ENCODE data around the gene PRKCA. TPM values are rescaled to one million over a fixed set of nuclear protein-coding genes. Genes with fewer than 3 reads are reported as not detected.

The PRKCA gene
- total and polyA plus RNA-seq, 10 of the 15 experiments (the other 5 are each of a cell fraction or from before 2014, with no cell fraction given), result 0.11 to 14.6 (median 0.72) TPM

DNA sequence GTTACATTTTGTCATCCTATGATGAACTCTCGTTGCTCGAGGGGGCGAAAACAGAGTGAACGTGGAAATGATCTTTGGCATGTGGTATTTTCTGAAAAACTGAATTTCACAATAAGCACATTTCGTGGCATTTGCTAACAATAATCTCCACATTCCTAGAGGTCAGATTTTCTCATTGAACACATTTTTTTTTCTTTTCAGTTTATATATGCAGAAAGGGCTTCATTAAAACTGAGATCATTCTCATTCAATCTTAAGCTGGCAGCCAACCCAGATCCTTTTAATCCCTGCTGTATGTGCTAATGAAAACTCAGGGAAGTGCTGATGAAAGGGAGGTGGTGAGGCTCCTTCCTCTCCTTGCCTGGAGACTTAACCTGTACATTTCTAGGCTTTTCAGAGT lies 52.6 kb downstream of the PRKCA start:
- H3K4me3 ChIP-seq, result no peak overlapping the region
- no peaks in the 10 kb centered on the region for H3K79me2 ChIP-seq (ENCODE audit: control insufficient read depth, insufficient read depth, low read length)
- H3K36me3 ChIP-seq (ENCODE audit: control insufficient read depth in 2 of 2, insufficient read depth in 2 of 2, low read length in 1 of 2), result no peaks in the 10 kb centered on the region
- RAD21 ChIA-PET (ENCODE audit: unreplicated experiment), result no interaction called here
- ATAC-seq (no peak), FAIRE-seq (no peak), DNase-seq (ENCODE audit: low read depth, low spot score) (no peak)
- H3K27me3 ChIP-seq (replicated peaks in 1 of 2; ENCODE audit: control insufficient read depth in 2 of 2, insufficient read depth in 2 of 2, low read length in 1 of 2), result no peaks in the 10 kb centered on the region
- 27% methylated on average over 5 of the region's 5 CpGs for WGBS (ENCODE audit: insufficient coverage, insufficient replicate concordance, low lambda C conversion rate, missing lambda C conversion rate)
- in situ Hi-C loops (cut with MboI) (no loop called here), intact Hi-C loops (cut with micrococcal nuclease; ENCODE audit: unreplicated experiment) (no loop called here)
- H3K4me2 ChIP-seq (ENCODE audit: control insufficient read depth, insufficient read depth), result no peak overlapping the region
- H3K9me3 ChIP-seq (replicated peaks; ENCODE audit: control insufficient read depth, insufficient read depth, low read length), result no peaks in the 10 kb centered on the region
- no TSS peak for BruUV-seq (replicated peaks)
- H3K27ac ChIP-seq (ENCODE audit: control insufficient read depth, insufficient read depth), result no peak overlapping the region
- CTCF ChIA-PET, result no interaction called here
- H3K9ac ChIP-seq (ENCODE audit: control insufficient read depth, insufficient read depth, low read length), result no peak overlapping the region
- POLR2A ChIA-PET, result no interaction called here
- SMC1A ChIA-PET (ENCODE audit: uncharacterized antibody, unreplicated experiment), result interaction anchor here (0.7 to 1.8 kb wide), 2 partner anchors 14 to 17 kb away, joined by 3 to 5 read pairs; no protein-coding TSS in a partner anchor
- no peaks in the 10 kb centered on the region for H4K20me1 ChIP-seq (ENCODE audit: control insufficient read depth, insufficient read depth)
- H2AFZ ChIP-seq (ENCODE audit: control insufficient read depth, low read depth, low read length), result no peak overlapping the region
- H3K4me1 ChIP-seq (ENCODE audit: control insufficient read depth, insufficient read depth, low read length), result no peaks in the 10 kb centered on the region
- TF ChIP-seq GATAD2B (conservative IDR thresholded peaks at IDR 0.05; ENCODE audit: low read depth) (no peak), ASH2L (IDR thresholded peaks at IDR 0.05; ENCODE audit: borderline replicate concordance, low read depth) (no peak), E4F1 (IDR thresholded peaks at IDR 0.05; ENCODE audit: borderline replicate concordance, partially characterized antibody) (no peak), EZH2 (IDR thresholded peaks at IDR 0.05; ENCODE audit: borderline replicate concordance, control insufficient read depth, low read depth, low read length) (no peak), YY1 (IDR thresholded peaks at IDR 0.05; ENCODE audit: low read depth, low read length) (no peak), SRF (IDR thresholded peaks at IDR 0.05; ENCODE audit: low read depth in 2 of 2, low read length in 2 of 2) (no peak), IKZF1 (conservative IDR thresholded peaks at IDR 0.05) (no peak), TAF1 (IDR thresholded peaks at IDR 0.05; ENCODE audit: borderline replicate concordance, low read depth, low read length) (no peak), ATF3 (IDR thresholded peaks at IDR 0.05; ENCODE audit: borderline replicate concordance, extremely low read depth, low read depth, low read length) (no peak)
- TF ChIP-seq, protein P1, sequence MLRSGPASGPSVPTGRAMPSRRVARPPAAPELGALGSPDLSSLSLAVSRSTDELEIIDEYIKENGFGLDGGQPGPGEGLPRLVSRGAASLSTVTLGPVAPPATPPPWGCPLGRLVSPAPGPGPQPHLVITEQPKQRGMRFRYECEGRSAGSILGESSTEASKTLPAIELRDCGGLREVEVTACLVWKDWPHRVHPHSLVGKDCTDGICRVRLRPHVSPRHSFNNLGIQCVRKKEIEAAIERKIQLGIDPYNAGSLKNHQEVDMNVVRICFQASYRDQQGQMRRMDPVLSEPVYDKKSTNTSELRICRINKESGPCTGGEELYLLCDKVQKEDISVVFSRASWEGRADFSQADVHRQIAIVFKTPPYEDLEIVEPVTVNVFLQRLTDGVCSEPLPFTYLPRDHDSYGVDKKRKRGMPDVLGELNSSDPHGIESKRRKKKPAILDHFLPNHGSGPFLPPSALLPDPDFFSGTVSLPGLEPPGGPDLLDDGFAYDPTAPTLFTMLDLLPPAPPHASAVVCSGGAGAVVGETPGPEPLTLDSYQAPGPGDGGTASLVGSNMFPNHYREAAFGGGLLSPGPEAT (IDR thresholded peaks at IDR 0.05; ENCODE audit: low read depth), result no peak

All from GM12878 (cell line).